ENCODE data around the gene C7orf25. TPM values are rescaled to one million over a fixed set of nuclear protein-coding genes. Genes with fewer than 3 reads are reported as not detected.
A peak's percentile ranks its signal among the peaks of the same experiment; 100 is the strongest.

The C7orf25 gene
- total and polyA plus RNA-seq, 2 of the 13 experiments (the other 11 are each of a cell fraction or from before 2014, with no cell fraction given) = 0.37 to 1.3 TPM

GRCh38 chr7:42931834-42932651 is 20.2 kb upstream of the C7orf25 start, which contains the start of the genes MRPL32 and PSMA2 (continued):
- TF ChIP-seq HMGXB3 (CRISPR knock-in tag; IDR thresholded peaks at IDR 0.05; ENCODE audit: borderline replicate concordance) (peak; percentile 89; the same call in 1 of the 2 replicates), ZNF891 (CRISPR knock-in tag; IDR thresholded peaks at IDR 0.05) (peak; percentile 83), MYC (CRISPR knock-in tag; IDR thresholded peaks at IDR 0.05; ENCODE audit: borderline replicate concordance) (peak; percentile 77; the same call in 1 of the 2 replicates), PAXIP1 (CRISPR knock-in tag; conservative IDR thresholded peaks at IDR 0.05) (0 out of 2 replicates have a peak, but pooled peaks have one; percentile 27), FOXA1 (IDR thresholded peaks at IDR 0.05) (no peak), FOXA1 (CRISPR knock-in tag; IDR thresholded peaks at IDR 0.05) (0 out of 2 replicates have a peak, but pooled peaks have one; percentile 21), SUZ12 (IDR thresholded peaks at IDR 0.05; ENCODE audit: low read depth, low read length) (peak; percentile 70), JARID2 (CRISPR knock-in tag; IDR thresholded peaks at IDR 0.05; ENCODE audit: insufficient replicate concordance) (no peak), PCBP2 (optimal IDR thresholded peaks at IDR 0.05; ENCODE audit: low read depth, low read length, poor library complexity, severe bottlenecking) (no peak), KDM4B (CRISPR knock-in tag; IDR thresholded peaks at IDR 0.05) (no peak), SATB2 (CRISPR knock-in tag; IDR thresholded peaks at IDR 0.05) (no peak), CREM (IDR thresholded peaks at IDR 0.05) (peak; percentile 84), CREM (CRISPR knock-in tag; IDR thresholded peaks at IDR 0.05) (no peak), ZNF101 (CRISPR knock-in tag; IDR thresholded peaks at IDR 0.05; ENCODE audit: borderline replicate concordance, low read depth) (no peak), MYNN (CRISPR knock-in tag; IDR thresholded peaks at IDR 0.05; ENCODE audit: low read depth) (no peak), ZNF639 (CRISPR knock-in tag; conservative IDR thresholded peaks at IDR 0.05) (peak; percentile 19; the same call in 1 of the 2 replicates), CREB3 (CRISPR knock-in tag; IDR thresholded peaks at IDR 0.05) (no peak), ZNF180 (CRISPR knock-in tag; IDR thresholded peaks at IDR 0.05; ENCODE audit: borderline replicate concordance, low read depth) (no peak), RFX1 (IDR thresholded peaks at IDR 0.05) (no peak), ZNF10 (CRISPR knock-in tag; IDR thresholded peaks at IDR 0.05; ENCODE audit: borderline replicate concordance, low read depth) (no peak)
